HepG2 (cell line): ENCODE data around the gene ATG4A. TPM values are rescaled to one million over a fixed set of nuclear protein-coding genes. Genes with fewer than 3 reads are reported as not detected.

Source experiments
- ATAC-seq: fragments of 200-7000 bp; cut with Tn5 transposase; 3 replicates; pipeline ENCODE4 v1.9.1; 2020; ENCODE audit warnings: mild to moderate bottlenecking, moderate library complexity
- BruUV-seq: library from RNA; stranded (reverse); fragments of 400-500 nt; replicated peaks from 2 replicates; lab custom pipeline; 2021; lab: Mats Ljungman, UMichigan
- CTCF ChIA-PET: fragments of 300-600 bp; formaldehyde crosslinking; extraction: SDS; loops from one replicate; lab custom pipeline; 2021; ENCODE audit warnings: low total read pairs, inconsistent platforms, low intra/inter-chr PET ratio; lab: Yijun Ruan, JAX
- POLR2A ChIA-PET: fragments of 350-600 bp; sonication (Branson Sonifier 250); formaldehyde crosslinking; loops from one replicate; lab custom pipeline; 2020; ENCODE audit warnings: antibody characterized with exemption, inconsistent platforms; lab: Yijun Ruan, JAX
- DNase-seq: peaks from one replicate; pipeline ENCODE4 v3.0.0-alpha.2; 2015; ENCODE audit warnings: low spot score
- FAIRE-seq: peaks from 3 replicates; lab custom pipeline; 2011; peaks lifted over from hg19 to GRCh38; lab: Jason Lieb, UNC
- H2AFZ ChIP-seq: one replicate; pipeline ENCODE4 v1.6.1; 2011; ENCODE audit warnings: low read length, inconsistent platforms
- H3K27ac ChIP-seq: fragments of 300-600 bp; 3 replicates; pipeline ENCODE4 v1.8.0; 2011; ENCODE audit warnings: mixed run types, mild to moderate bottlenecking, mixed read lengths, low read length, inconsistent platforms; ENCODE audit not compliant: insufficient read depth; ENCODE audit errors: extremely low read length
- H3K27me3 ChIP-seq, 2 experiments: fragments of 200-600 bp in 1 of 2; 2 replicates in 1 of 2; 3 replicates in 1 of 2; pipeline versions ENCODE4 v1.6.0 to v1.8.0; 2011; ENCODE audit warnings: low read length in 2 of 2, mild to moderate bottlenecking in 2 of 2, moderate library complexity in 2 of 2, inconsistent platforms in 1 of 2; ENCODE audit not compliant: insufficient read depth in 2 of 2, control insufficient read depth in 1 of 2
- H3K36me3 ChIP-seq, 2 experiments: fragments of 200-600 bp in 1 of 2; replicated peaks in 1 of 2; 2 replicates in 1 of 2; 3 replicates in 1 of 2; pipeline versions ENCODE4 v1.5.1 to v1.8.0; 2011; ENCODE audit warnings: low read length in 2 of 2, inconsistent platforms in 1 of 2; ENCODE audit not compliant: insufficient read depth in 2 of 2, control insufficient read depth in 1 of 2
- H3K4me1 ChIP-seq: 2 replicates; pipeline ENCODE4 v1.5.1; 2012; ENCODE audit warnings: low read length, inconsistent platforms; ENCODE audit not compliant: insufficient read depth
- H3K4me2 ChIP-seq: 2 replicates; pipeline ENCODE4 v1.6.0; 2011; ENCODE audit warnings: low read depth, low read length, inconsistent platforms
- H3K4me3 ChIP-seq, 3 experiments: fragments of 200-600 bp in 1 of 3; sonication (generic), shearing (Covaris generic) in 1 of 3; replicated peaks in 1 of 3; 2 replicates each; pipeline ENCODE4 v1.5.1; 2011 to 2016; ENCODE audit warnings: low read length in 3 of 3, inconsistent platforms in 2 of 3, low read depth in 2 of 3, mild to moderate bottlenecking in 2 of 3, control low read depth in 1 of 3, mixed read lengths in 1 of 3; ENCODE audit not compliant: insufficient read depth in 1 of 3
- H3K79me2 ChIP-seq: one replicate; pipeline ENCODE4 v1.6.1; 2011; ENCODE audit warnings: low read length, inconsistent platforms; ENCODE audit not compliant: insufficient read depth
- H3K9ac ChIP-seq: 2 replicates; pipeline ENCODE4 v1.6.0; 2011; ENCODE audit warnings: mild to moderate bottlenecking, low read depth, low read length, inconsistent platforms; ENCODE audit not compliant: insufficient read depth
- H3K9me3 ChIP-seq: 2 replicates; pipeline ENCODE4 v1.5.1; 2012; ENCODE audit warnings: mild to moderate bottlenecking, low read length
- H4K20me1 ChIP-seq: 2 replicates; pipeline ENCODE4 v1.6.0; 2011; ENCODE audit warnings: inconsistent platforms, mild to moderate bottlenecking, low read length, moderate library complexity; ENCODE audit not compliant: insufficient read depth
- ARID5B ChIP-seq: IDR thresholded peaks from 2 replicates; pipeline ENCODE4 v1.4.0; 2020; ENCODE audit warnings: mild to moderate bottlenecking, missing genetic modification reagents
- BRCA1 ChIP-seq: sonication (generic); formaldehyde crosslinking; IDR thresholded peaks from 2 replicates; pipeline ENCODE4 v1.4.0; 2020; ENCODE audit warnings: missing genetic modification reagents
- CCAR2 ChIP-seq: fragments of 200-400 bp; formaldehyde crosslinking; optimal IDR thresholded peaks from 2 replicates; pipeline ENCODE3; 2018; ENCODE audit warnings: low read depth, mild to moderate bottlenecking, low read length, moderate library complexity
- EEA1 ChIP-seq: sonication (generic); formaldehyde crosslinking; IDR thresholded peaks from 2 replicates; pipeline ENCODE4 v1.5.1; 2020; ENCODE audit warnings: mild to moderate bottlenecking, missing genetic modification reagents, borderline replicate concordance
- FOSL2 ChIP-seq: sonication (generic); formaldehyde crosslinking; IDR thresholded peaks from 2 replicates; pipeline ENCODE4 v1.4.0; 2020; ENCODE audit warnings: missing genetic modification reagents
- GZF1 ChIP-seq: sonication (generic); formaldehyde crosslinking; IDR thresholded peaks from 2 replicates; pipeline ENCODE4 v1.5.1; 2020; ENCODE audit warnings: mild to moderate bottlenecking, missing genetic modification reagents
- HOMEZ ChIP-seq: IDR thresholded peaks from 2 replicates; pipeline ENCODE4 v1.6.1; 2016; ENCODE audit warnings: low read depth
- KAT7 ChIP-seq: IDR thresholded peaks from 2 replicates; pipeline ENCODE4 v1.6.1; 2018; ENCODE audit warnings: borderline replicate concordance, missing compliant biosample characterization
- ZFP62 ChIP-seq: sonication (generic); formaldehyde crosslinking; IDR thresholded peaks from 2 replicates; pipeline ENCODE4 v1.4.0; 2020; ENCODE audit warnings: missing genetic modification reagents
- ZMAT3 ChIP-seq: sonication (generic); formaldehyde crosslinking; conservative IDR thresholded peaks from 2 replicates; pipeline ENCODE4 v1.7.0; 2021; ENCODE audit warnings: missing genetic modification reagents
- ZNF430 ChIP-seq: sonication (generic); formaldehyde crosslinking; IDR thresholded peaks from 2 replicates; pipeline ENCODE4 v1.9.0; 2021; ENCODE audit warnings: mild to moderate bottlenecking, missing genetic modification reagents
- ZNF710 ChIP-seq: sonication (generic); formaldehyde crosslinking; IDR thresholded peaks from 2 replicates; pipeline ENCODE4 v1.5.0; 2020; ENCODE audit warnings: mild to moderate bottlenecking, missing genetic modification reagents, borderline replicate concordance
- WGBS: methylation state at CpG from one replicate; pipeline ENCODE4 v1.1.6; 2017; ENCODE audit warnings: low lambda C conversion rate; 5-methylcytosine and 5-hydroxymethylcytosine counted together
- in situ Hi-C: cut with HindIII; loops from 2 replicates; pipeline ENCODE4 v1.10.0; 2017; ENCODE audit warnings: low pct_unique_long_range_greater_than_20kb; ENCODE audit not compliant: extremely low pct_ligation_motif_present
- intact Hi-C: fragments of 100-400 bp; cut with micrococcal nuclease; formaldehyde crosslinking; loops from one replicate; pipeline ENCODE4 v1.10.0; 2022; ENCODE audit not compliant: unreplicated experiment
- polyA plus RNA-seq, 8 experiments: library from polyadenylated mRNA; depleted of rRNA in 3 of 8; stranded (reverse) in 7 of 8; unstranded in 1 of 8; fragments of >200 nt; fragmentation: Illumina TruSeq in 4 of 8; extraction: Trizol in 4 of 8; gene quantifications; 2 replicates each; pipeline versions ENCODE4 v1.2.1 to v1.2.3, GENCODE V29; 2011 to 2016; ENCODE audit warnings: low read depth in 4 of 8, missing spikeins in 1 of 8, mixed read lengths in 1 of 8; ENCODE audit not compliant: insufficient read depth in 1 of 8
- total RNA-seq, 5 experiments: library from RNA; depleted of rRNA; stranded (reverse); fragments of >200 nt; fragmentation: Illumina TruSeq; extraction: Trizol; gene quantifications; 2 replicates each; pipeline ENCODE4 v1.2.3, GENCODE V29; 2016; ENCODE audit warnings: low read depth in 1 of 5

Gene ATG4A
- total and polyA plus RNA-seq, 2 of the 13 experiments (the other 11 are each of a cell fraction or from before 2014, with no cell fraction given), result 3.3 to 6.3 TPM

GRCh38 chrX:108178143-108178498, 86.5 kb downstream of the ATG4A start:
- POLR2A ChIA-PET, result no interaction called here
- H3K36me3 ChIP-seq, result no peaks in the 10 kb centered on the region
- no peak overlapping the region for H3K27ac ChIP-seq
- 90% methylated on average over 2 of the region's 7 CpGs for WGBS
- no peak overlapping the region for H3K4me2 ChIP-seq
- no TSS peak for BruUV-seq
- no peaks in the 10 kb centered on the region for H4K20me1 ChIP-seq
- H3K4me3 ChIP-seq, result no peak overlapping the region
- H3K4me1 ChIP-seq, result no peaks in the 10 kb centered on the region
- no peak overlapping the region for H3K9ac ChIP-seq
- no peak for ATAC-seq
- H3K9me3 ChIP-seq, result no peaks in the 10 kb centered on the region
- intact Hi-C loops, result no loop called here
- TF ChIP-seq BRCA1 (CRISPR knock-in tag), result no peak
- TF ChIP-seq GZF1 (CRISPR knock-in tag), result no peak
- no peak for TF ChIP-seq ZNF710
- no peak for TF ChIP-seq KAT7 (CRISPR knock-in tag)
- TF ChIP-seq EEA1 (CRISPR knock-in tag), result no peak
- TF ChIP-seq ZMAT3 (CRISPR knock-in tag), result no peak
- TF ChIP-seq ZNF430 (CRISPR knock-in tag), result no peak
- no peak for TF ChIP-seq CCAR2
- FAIRE-seq, result no peak
- CTCF ChIA-PET, result no interaction called here
- H3K79me2 ChIP-seq, result no peaks in the 10 kb centered on the region
- no peak for DNase-seq
- in situ Hi-C loops, result no loop called here
- H2AFZ ChIP-seq, result no peak overlapping the region
- H3K27me3 ChIP-seq, result no peaks in the 10 kb centered on the region

GRCh38 chrX:108186811-108187210, 95.2 kb downstream of the ATG4A start:
- Histone ChIP-seq H4K20me1 (no peaks in the 10 kb centered on the region), H2AFZ (no peak overlapping the region), H3K79me2 (no peaks in the 10 kb centered on the region), H3K36me3 (no peaks in the 10 kb centered on the region), H3K9me3 (no peaks in the 10 kb centered on the region), H3K27me3 (no peaks in the 10 kb centered on the region), H3K4me3 (no peak overlapping the region), H3K9ac (no peak overlapping the region), H3K27ac (no peak overlapping the region), H3K4me1 (peaks cover 9% of the 10 kb centered on the region), H3K4me2 (no peak overlapping the region)
- DNase-seq (peak; percentile 36), ATAC-seq (peak; percentile 57; the same call in 2 of the 3 replicates), FAIRE-seq (no peak)
- CTCF ChIA-PET, result no interaction called here
- in situ Hi-C loops (no loop called here), intact Hi-C loops (no loop called here)
- POLR2A ChIA-PET, result no interaction called here
- no TSS peak for BruUV-seq
- 50% methylated on average over 1 of the region's 4 CpGs for WGBS
- TF ChIP-seq HOMEZ, result 0 out of 2 replicates have a peak, but pooled peaks have one; percentile 25
- no peak for TF ChIP-seq ZFP62 (CRISPR knock-in tag)
- TF ChIP-seq ARID5B (CRISPR knock-in tag), result peak; percentile 33; the same call in 1 of the 2 replicates
- peak; percentile 90 for TF ChIP-seq FOSL2 (CRISPR knock-in tag)
